ENCODE data around the gene DGKI.

GRCh38 chr7:137413901-137414300 is 432.9 kb downstream of the DGKI start:
- TF ChIP-seq, protein P1, sequence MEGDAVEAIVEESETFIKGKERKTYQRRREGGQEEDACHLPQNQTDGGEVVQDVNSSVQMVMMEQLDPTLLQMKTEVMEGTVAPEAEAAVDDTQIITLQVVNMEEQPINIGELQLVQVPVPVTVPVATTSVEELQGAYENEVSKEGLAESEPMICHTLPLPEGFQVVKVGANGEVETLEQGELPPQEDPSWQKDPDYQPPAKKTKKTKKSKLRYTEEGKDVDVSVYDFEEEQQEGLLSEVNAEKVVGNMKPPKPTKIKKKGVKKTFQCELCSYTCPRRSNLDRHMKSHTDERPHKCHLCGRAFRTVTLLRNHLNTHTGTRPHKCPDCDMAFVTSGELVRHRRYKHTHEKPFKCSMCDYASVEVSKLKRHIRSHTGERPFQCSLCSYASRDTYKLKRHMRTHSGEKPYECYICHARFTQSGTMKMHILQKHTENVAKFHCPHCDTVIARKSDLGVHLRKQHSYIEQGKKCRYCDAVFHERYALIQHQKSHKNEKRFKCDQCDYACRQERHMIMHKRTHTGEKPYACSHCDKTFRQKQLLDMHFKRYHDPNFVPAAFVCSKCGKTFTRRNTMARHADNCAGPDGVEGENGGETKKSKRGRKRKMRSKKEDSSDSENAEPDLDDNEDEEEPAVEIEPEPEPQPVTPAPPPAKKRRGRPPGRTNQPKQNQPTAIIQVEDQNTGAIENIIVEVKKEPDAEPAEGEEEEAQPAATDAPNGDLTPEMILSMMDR (IDR thresholded peaks at IDR 0.05) = no peak
- TF ChIP-seq RARB (CRISPR knock-in tag; IDR thresholded peaks at IDR 0.05) = no peak
- TF ChIP-seq HDAC2 (IDR thresholded peaks at IDR 0.05) = no peak
- no peak for TF ChIP-seq POLR2A (IDR thresholded peaks at IDR 0.05; ENCODE audit: low read length)
- no peak for TF ChIP-seq REST (IDR thresholded peaks at IDR 0.05)
- TF ChIP-seq RCOR1 (IDR thresholded peaks at IDR 0.05; ENCODE audit: low read depth, low read length) = no peak
- no peak for TF ChIP-seq BHLHE40 (IDR thresholded peaks at IDR 0.05; ENCODE audit: low read depth, low read length)
- no peak for TF ChIP-seq RAD21 (conservative IDR thresholded peaks at IDR 0.05 in 1 of 2, IDR thresholded peaks at IDR 0.05 in 1 of 2)
- TF ChIP-seq CHD2 (IDR thresholded peaks at IDR 0.05; ENCODE audit: low read length, partially characterized antibody) = no peak
- TF ChIP-seq EP300 (IDR thresholded peaks at IDR 0.05) = no peak
- no peak for TF ChIP-seq CHD4 (IDR thresholded peaks at IDR 0.05; ENCODE audit: borderline replicate concordance)
- TF ChIP-seq, protein P2, sequence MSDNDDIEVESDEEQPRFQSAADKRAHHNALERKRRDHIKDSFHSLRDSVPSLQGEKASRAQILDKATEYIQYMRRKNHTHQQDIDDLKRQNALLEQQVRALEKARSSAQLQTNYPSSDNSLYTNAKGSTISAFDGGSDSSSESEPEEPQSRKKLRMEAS (IDR thresholded peaks at IDR 0.05) = no peak
- no peak for TF ChIP-seq JUN (IDR thresholded peaks at IDR 0.05)
